Ovary (tissue), 9 donors: ENCODE data around the gene KLHL18. TPM values are rescaled to one million over a fixed set of nuclear protein-coding genes. Genes with fewer than 3 reads are reported as not detected.
"Not testable (repeated sequence)": the region's sequence is repeated elsewhere in the genome, so short reads cannot be mapped to it uniquely, and the experiment has no call there.

Source experiments
- DNase-seq, 5 donors: peaks; one replicate each; pipeline ENCODE4 v3.0.0-alpha.2; 2019 to 2020
- H3K27ac ChIP-seq, 2 donors: fragments of 200-600 bp; one replicate each; pipeline versions ENCODE4 v1.5.1 to v1.8.0; 2019 to 2022
- H3K27me3 ChIP-seq: fragments of 200-600 bp; one replicate; pipeline ENCODE4 v1.8.0; 2022
- H3K36me3 ChIP-seq: fragments of 200-600 bp; sonication (generic); one replicate; pipeline ENCODE4 v1.5.1; 2019
- H3K4me1 ChIP-seq: one replicate; pipeline ENCODE4 v1.8.1; 2013; ENCODE audit warnings: mild to moderate bottlenecking, moderate library complexity; ENCODE audit not compliant: insufficient read depth
- H3K4me3 ChIP-seq: fragments of 200-600 bp; sonication (generic); one replicate; pipeline ENCODE4 v1.5.1; 2017
- H3K9me3 ChIP-seq, 2 donors: fragments of 200-600 bp in 1 of 2; sonication (generic) in 1 of 2; one replicate each; pipeline versions ENCODE4 v1.5.1 to v1.8.1; 2013 to 2019; ENCODE audit warnings: mild to moderate bottlenecking in 1 of 2, moderate library complexity in 1 of 2
- CTCF ChIP-seq, 3 donors: fragments of 450-650 bp in 2 of 3; fragments of 200-600 bp in 1 of 3; IDR thresholded peaks; one replicate each; pipeline versions ENCODE4 v1.5.1 to v1.8.0; 2016 to 2022; ENCODE audit warnings: antibody characterized with exemption in 3 of 3, mild to moderate bottlenecking in 1 of 3
- EP300 ChIP-seq: sonication (generic); formaldehyde crosslinking; IDR thresholded peaks from one replicate; pipeline ENCODE4 v1.6.1; 2017; ENCODE audit warnings: antibody characterized with exemption
- POLR2A ChIP-seq: fragments of 450-650 bp; IDR thresholded peaks from one replicate; pipeline ENCODE4 v1.6.1; 2017; ENCODE audit warnings: antibody characterized with exemption, mild to moderate bottlenecking, moderate library complexity
- WGBS, 3 donors: extraction: QIAGEN DNeasy Blood & Tissue Kit in 1 of 3; methylation state at CpG; one replicate each; pipeline versions ENCODE4 v1.1.5 to v1.1.7; 2013 to 2017; 5-methylcytosine and 5-hydroxymethylcytosine counted together
- intact Hi-C, 4 donors: fragments of 100-400 bp; cut with DNase I; formaldehyde crosslinking; loops; one replicate each; pipeline versions ENCODE4 v1.11.0 to v1.15.1; 2022 to 2023
- polyA plus RNA-seq, 2 donors: library from polyadenylated mRNA; stranded (reverse); fragments of 200-250 nt in 1 of 2; fragments of 350-450 nt in 1 of 2; fragmentation: Illumina TruSeq in 1 of 2; extraction: RNeasy Lipid Tissue Mini Kit (QIAGEN cat#74804) in 1 of 2; gene quantifications; one replicate each; pipeline ENCODE4 v1.2.3, GENCODE V29; 2013 to 2014
- total RNA-seq, 7 donors: library from RNA; depleted of rRNA in 2 of 7; stranded (reverse); fragments of >200 nt in 2 of 7; fragmentation: NEBNext Ultra II Directional in 3 of 7; extraction: Animal tissue kit (Norgen Biotek cat#: 25700) in 3 of 7; gene quantifications; one replicate each; pipeline versions ENCODE4 v1.1.0 to v1.2.4, GENCODE V29; 2016 to 2023
- donor health status: DM: no; HTN: no; CAD: no; lungs with moderate emphysema.
- donor health status: DM: no; HTN: no; CAD: no.
- donor health status: Bipolar disorder and iron deficiency.
- donor health status: DM: yes; HTN: yes; CAD: no.
- donor health status: DM: no; HTN: no; CAD: no.
- donor health status: DM: yes; HTN: yes; CAD: no.

Gene KLHL18
- total and polyA plus RNA-seq, 9 donors, result 6.2 to 23.7 (median 13.5) TPM

- intact Hi-C loops, result no loop called here
- no peak for DNase-seq
- TF ChIP-seq EP300 (no peak), CTCF (IDR thresholded peaks at IDR 0.05) (no peak), POLR2A (no peak)
- H3K27ac ChIP-seq, result no peak overlapping the region
- 82 to 87% (median 82%) methylated on average over 10 of the region's 10 CpGs for WGBS, 3 donors
- no peaks in the 10 kb centered on the region for H3K36me3 ChIP-seq
- H3K27me3 ChIP-seq, result no peaks in the 10 kb centered on the region
- no peaks in the 10 kb centered on the region for H3K9me3 ChIP-seq
- no peaks in the 10 kb centered on the region for H3K4me1 ChIP-seq
- no peak overlapping the region for H3K4me3 ChIP-seq
These were observed 38.1 kb upstream of the KLHL18 start for GRCh38 chr3:47244531-47245100.

GRCh38 chr3:47245271-47245670 lies 37.5 kb upstream of the KLHL18 start:
- H3K4me3 ChIP-seq, result no peak overlapping the region
- no peak overlapping the region for H3K27ac ChIP-seq
- no peaks in the 10 kb centered on the region for H3K4me1 ChIP-seq
- WGBS, 3 donors, result 93 to 98% (median 96%) methylated on average over 2 of the region's 2 CpGs
- H3K36me3 ChIP-seq, result no peaks in the 10 kb centered on the region
- intact Hi-C loops, result no loop called here
- no peak for DNase-seq
- H3K9me3 ChIP-seq, result no peaks in the 10 kb centered on the region
- no peaks in the 10 kb centered on the region for H3K27me3 ChIP-seq
- TF ChIP-seq POLR2A (no peak), CTCF (IDR thresholded peaks at IDR 0.05) (no peak), EP300 (no peak)

- no peak overlapping the region for H3K27ac ChIP-seq
- TF ChIP-seq EP300 (no peak), CTCF (IDR thresholded peaks at IDR 0.05) (no peak), POLR2A (no peak)
- no peaks in the 10 kb centered on the region for H3K36me3 ChIP-seq
- peak in 1 of 5 donors; percentile 21 for DNase-seq
- intact Hi-C loops, result no loop called here
- no peaks in the 10 kb centered on the region for H3K9me3 ChIP-seq
- no peaks in the 10 kb centered on the region for H3K4me1 ChIP-seq
- H3K27me3 ChIP-seq, result no peaks in the 10 kb centered on the region
- 80 to 86% (median 85%) methylated on average over 14 of the region's 14 CpGs for WGBS, 3 donors
- no peak overlapping the region for H3K4me3 ChIP-seq
These were observed 35.3 kb upstream of the KLHL18 start for GRCh38 chr3:47247131-47248064.

GRCh38 chr3:47250309-47251060 lies 32.3 kb upstream of the KLHL18 start:
- intact Hi-C loops, result no loop called here
- no peaks in the 10 kb centered on the region for H3K27me3 ChIP-seq
- WGBS, 3 donors, result 83 to 85% (median 84%) methylated on average over 7 of the region's 7 CpGs
- H3K36me3 ChIP-seq, result no peaks in the 10 kb centered on the region
- no peaks in the 10 kb centered on the region for H3K9me3 ChIP-seq
- TF ChIP-seq EP300 (no peak), CTCF (IDR thresholded peaks at IDR 0.05) (no peak), POLR2A (no peak)
- no peak overlapping the region for H3K27ac ChIP-seq
- H3K4me3 ChIP-seq, result no peak overlapping the region
- peak in 1 of 5 donors; percentile 17 for DNase-seq
- no peaks in the 10 kb centered on the region for H3K4me1 ChIP-seq

- H3K27me3 ChIP-seq, H3K36me3 ChIP-seq, intact Hi-C loops, H3K9me3 ChIP-seq, H3K4me3 ChIP-seq, H3K27ac ChIP-seq, H3K4me1 ChIP-seq: not testable (repeated sequence)
- DNase-seq, result peak in 1 of 5 donors; percentile 9
- 52 to 63% (median 62%) methylated on average over 3 of the region's 3 CpGs for WGBS, 3 donors
These were observed 31.7 kb upstream of the KLHL18 start for GRCh38 chr3:47251085-47251484.
